Ectodermal cell (in vitro differentiated cells): ENCODE data around the gene TUBB4B. TPM values are rescaled to one million over a fixed set of nuclear protein-coding genes. Genes with fewer than 3 reads are reported as not detected.

Source experiments
- H3K27ac ChIP-seq: 2 replicates; pipeline ENCODE4 v1.7.0; 2013; ENCODE audit warnings: mild to moderate bottlenecking, low read depth, low read length; ENCODE audit not compliant: insufficient read depth, poor library complexity, severe bottlenecking
- H3K27me3 ChIP-seq: 2 replicates; pipeline ENCODE4 v1.7.0; 2013; ENCODE audit warnings: mild to moderate bottlenecking, low read length; ENCODE audit not compliant: insufficient read depth, control insufficient read depth, poor library complexity, severe bottlenecking
- H3K36me3 ChIP-seq: one replicate; pipeline ENCODE4 v1.7.0; 2013; ENCODE audit warnings: low read length; ENCODE audit not compliant: control insufficient read depth, insufficient read depth
- H3K4me1 ChIP-seq: one replicate; pipeline ENCODE4 v1.7.0; 2013; ENCODE audit warnings: low read length; ENCODE audit not compliant: control insufficient read depth, insufficient read depth
- H3K4me3 ChIP-seq: 2 replicates; pipeline ENCODE4 v1.7.0; 2013; ENCODE audit warnings: low read depth, low read length, control low read depth; ENCODE audit not compliant: insufficient read depth
- H3K9me3 ChIP-seq: 2 replicates; pipeline ENCODE4 v1.7.0; 2013; ENCODE audit warnings: mild to moderate bottlenecking, low read length, moderate library complexity; ENCODE audit not compliant: control insufficient read depth
- WGBS, 2 experiments: methylation state at CpG; one replicate each; pipeline ENCODE4 v1.1.7; 2013; ENCODE audit warnings: missing lambda C conversion rate in 2 of 2; 5-methylcytosine and 5-hydroxymethylcytosine counted together
- polyA plus RNA-seq, 4 experiments: library from polyadenylated mRNA; stranded (reverse); fragments of 50-300 nt; gene quantifications; one replicate each; pipeline ENCODE4 v1.2.3, GENCODE V29; 2013

TUBB4B gene
- 375 TPM for polyA plus RNA-seq (2013, experiment 1 of 4)
- 339 TPM for polyA plus RNA-seq (2013, experiment 2 of 4)
- polyA plus RNA-seq (2013, experiment 3 of 4) = 283 TPM
- polyA plus RNA-seq (2013, experiment 4 of 4) = 290 TPM

DNA sequence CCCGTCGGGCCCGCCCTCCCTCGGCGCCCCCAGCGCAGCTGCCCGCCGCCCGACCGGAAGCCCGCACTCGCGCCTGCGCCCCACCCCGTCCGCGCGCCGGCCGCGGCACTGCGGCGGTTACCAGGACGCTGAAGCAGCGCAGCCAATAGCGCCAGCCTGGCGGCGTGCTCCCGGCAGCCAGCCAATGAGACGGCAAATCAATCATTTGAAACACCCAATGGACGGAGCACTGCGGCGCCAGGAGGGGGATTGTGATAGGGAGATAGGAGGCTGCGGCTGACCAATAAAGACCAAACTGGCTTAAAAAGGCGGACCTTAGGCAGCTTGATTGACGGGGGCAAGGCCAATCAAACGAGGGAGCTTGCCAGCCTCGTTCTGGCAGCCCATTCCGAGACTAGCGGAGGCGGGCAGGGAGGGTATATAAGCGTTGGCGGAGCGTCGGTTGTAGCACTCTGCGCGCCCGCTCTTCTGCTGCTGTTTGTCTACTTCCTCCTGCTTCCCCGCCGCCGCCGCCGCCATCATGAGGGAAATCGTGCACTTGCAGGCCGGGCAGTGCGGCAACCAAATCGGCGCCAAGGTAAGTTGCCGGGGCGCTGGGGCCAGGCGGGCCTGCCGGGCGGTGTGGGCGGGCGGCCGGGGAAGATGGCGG is at the start of gene TUBB4B:
TUBB4B (plus strand) TSS at position 447 of the 649 bp plus-strand sequence; CDS start at position 521, 74 bp downstream.
- Histone ChIP-seq H3K27ac (peak within 1 kb of the TSS; percentile 91), H3K4me3 (peak within 1 kb of the TSS; percentile 81), H3K27me3 (no peaks in the 10 kb centered on the region), H3K36me3 (peaks cover 7% of the 10 kb centered on the region), H3K4me1 (peaks cover 50% of the 10 kb centered on the region), H3K9me3 (no peaks in the 10 kb centered on the region)
- WGBS, 2 experiments = 0 to 1% methylated on average over 67 of the region's 67 CpGs

GRCh38 chr9:137191691-137192447 is 49.2 kb upstream of the TUBB4B start:
- WGBS, 2 experiments = 94% methylated on average over 22 of the region's 22 CpGs
- Histone ChIP-seq H3K9me3 (no peaks in the 10 kb centered on the region), H3K36me3 (no peaks in the 10 kb centered on the region), H3K4me1 (peaks cover 18% of the 10 kb centered on the region), H3K4me3 (no peak overlapping the region), H3K27ac (no peak overlapping the region), H3K27me3 (no peaks in the 10 kb centered on the region)

DNA sequence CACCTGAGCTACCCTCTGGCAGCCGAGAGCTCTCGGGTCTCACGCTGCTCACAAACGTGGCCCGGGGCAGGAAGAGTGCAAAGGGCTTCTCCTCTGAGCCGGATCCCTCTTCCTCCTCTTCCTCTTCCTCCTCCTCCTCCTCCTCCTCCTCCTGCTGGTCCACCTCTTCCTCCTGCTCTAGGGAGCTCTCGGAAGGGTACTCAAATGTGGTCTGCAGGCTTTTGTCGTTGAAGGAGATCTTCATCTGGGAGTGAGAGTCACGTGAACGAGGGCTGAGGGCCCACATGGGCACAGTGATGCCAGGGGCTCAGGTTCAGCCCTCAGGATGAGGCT is 48.7 kb upstream of the TUBB4B start:
- Histone ChIP-seq H3K27ac (no peak overlapping the region), H3K9me3 (no peaks in the 10 kb centered on the region), H3K4me3 (no peak overlapping the region), H3K4me1 (peaks cover 13% of the 10 kb centered on the region), H3K27me3 (no peaks in the 10 kb centered on the region), H3K36me3 (no peaks in the 10 kb centered on the region)
- 93% methylated on average over 10 of the region's 10 CpGs for WGBS, 2 experiments

GRCh38 chr9:137192859-137193258 is 48.2 kb upstream of the TUBB4B start:
- no peaks in the 10 kb centered on the region for H3K36me3 ChIP-seq
- H3K4me1 ChIP-seq = peaks cover 13% of the 10 kb centered on the region
- no peak overlapping the region for H3K27ac ChIP-seq
- WGBS, 2 experiments = 83 to 86% methylated on average over 2 of the region's 2 CpGs
- H3K27me3 ChIP-seq = no peaks in the 10 kb centered on the region
- no peak overlapping the region for H3K4me3 ChIP-seq
- H3K9me3 ChIP-seq = no peaks in the 10 kb centered on the region

- Histone ChIP-seq H3K4me1 (peaks cover 16% of the 10 kb centered on the region), H3K9me3 (no peaks in the 10 kb centered on the region), H3K4me3 (no peak overlapping the region), H3K27me3 (no peaks in the 10 kb centered on the region), H3K36me3 (no peaks in the 10 kb centered on the region), H3K27ac (no peak overlapping the region)
- WGBS, 2 experiments = 90 to 91% methylated on average over 14 of the region's 14 CpGs
These were observed 47.3 kb upstream of the TUBB4B start for GRCh38 chr9:137193771-137194170.

DNA sequence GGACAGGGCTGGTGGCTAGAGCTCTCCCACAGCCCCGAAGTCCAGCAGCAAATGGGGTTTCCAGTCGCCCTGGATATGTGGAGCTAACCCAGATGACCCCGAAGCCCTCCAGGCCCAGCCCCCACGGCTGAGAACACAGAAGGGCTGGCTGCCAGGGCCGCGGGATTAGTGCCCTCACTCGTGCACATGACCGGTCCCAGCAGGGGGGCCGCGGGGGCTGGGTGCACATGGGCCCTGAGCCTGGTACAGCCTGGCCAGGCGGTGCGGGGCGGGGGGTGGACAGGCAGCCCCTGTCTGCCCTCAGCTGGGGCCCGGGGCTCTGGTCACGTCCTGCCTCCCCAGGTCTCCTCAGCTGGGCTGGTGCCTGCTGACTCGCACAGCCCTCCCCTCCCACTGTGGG is 46.7 kb upstream of the TUBB4B start:
- Histone ChIP-seq H3K36me3 (no peaks in the 10 kb centered on the region), H3K4me3 (no peak overlapping the region), H3K4me1 (peaks cover 21% of the 10 kb centered on the region), H3K9me3 (no peaks in the 10 kb centered on the region), H3K27ac (no peak overlapping the region), H3K27me3 (peaks cover 6% of the 10 kb centered on the region)
- WGBS, 2 experiments = 82 to 84% methylated on average over 16 of the region's 16 CpGs

DNA sequence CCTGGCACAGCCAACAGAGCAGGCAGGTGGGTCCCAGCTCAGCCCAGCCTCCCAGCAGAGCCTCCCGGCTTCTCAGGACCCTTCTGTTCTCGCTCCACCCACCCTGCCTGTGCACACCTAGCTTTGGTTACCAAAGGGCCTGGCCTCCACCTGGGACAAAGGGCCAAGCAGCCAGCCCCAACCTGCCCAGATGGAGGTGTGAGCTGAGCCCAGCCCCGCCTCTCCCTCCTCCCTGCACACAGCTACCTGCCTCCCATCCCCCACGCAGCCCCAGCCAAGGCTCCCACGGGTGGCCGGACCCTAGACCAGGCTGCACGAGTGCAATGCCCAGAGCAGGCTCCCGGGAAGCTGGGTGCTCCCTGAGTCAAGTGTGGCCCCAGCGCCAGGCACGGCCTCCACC is 46.2 kb upstream of the TUBB4B start:
- Histone ChIP-seq H3K36me3 (no peaks in the 10 kb centered on the region), H3K4me3 (no peak overlapping the region), H3K4me1 (peaks cover 17% of the 10 kb centered on the region), H3K9me3 (no peaks in the 10 kb centered on the region), H3K27ac (no peak overlapping the region), H3K27me3 (peaks cover 11% of the 10 kb centered on the region)
- 87 to 89% methylated on average over 10 of the region's 10 CpGs for WGBS, 2 experiments

DNA sequence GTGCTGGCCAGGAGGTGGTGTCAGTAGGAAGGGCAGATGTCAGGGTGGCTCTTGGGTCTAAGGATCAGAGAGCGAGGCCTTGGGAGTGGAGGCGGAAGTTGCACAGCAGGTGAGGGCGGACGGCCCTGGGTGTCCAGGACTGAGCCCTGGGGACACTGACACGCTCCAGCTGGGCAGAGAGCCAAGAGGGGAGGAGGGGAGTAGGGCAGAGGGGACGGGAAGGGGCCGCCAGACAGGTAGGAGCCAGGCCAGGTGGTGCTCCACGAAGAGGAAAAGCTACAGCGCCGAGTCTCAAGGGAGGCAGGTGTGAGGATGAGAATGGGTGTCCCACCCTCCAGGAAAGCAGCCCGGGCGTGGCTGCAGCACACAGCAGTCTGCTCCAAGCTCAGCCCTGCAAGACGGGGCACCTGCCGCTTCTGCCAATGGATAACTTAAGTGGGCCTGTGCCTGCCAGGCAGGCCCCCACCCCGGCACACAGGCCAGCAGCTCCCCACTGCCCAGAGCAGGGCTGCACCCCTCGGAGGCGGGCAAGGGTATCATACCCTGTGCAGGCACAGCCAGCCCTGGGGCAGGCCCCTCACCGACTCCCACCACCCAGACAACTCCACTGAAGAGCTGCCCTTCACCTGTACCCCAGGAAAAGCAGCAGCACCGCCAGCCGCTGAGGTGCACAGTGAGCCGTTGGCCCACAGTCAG is 45.4 kb upstream of the TUBB4B start:
- Histone ChIP-seq H3K27ac (no peak overlapping the region), H3K9me3 (no peaks in the 10 kb centered on the region), H3K4me3 (no peak overlapping the region), H3K27me3 (peaks cover 12% of the 10 kb centered on the region), H3K4me1 (peaks cover 17% of the 10 kb centered on the region), H3K36me3 (no peaks in the 10 kb centered on the region)
- WGBS, 2 experiments = 94% methylated on average over 21 of the region's 21 CpGs

DNA sequence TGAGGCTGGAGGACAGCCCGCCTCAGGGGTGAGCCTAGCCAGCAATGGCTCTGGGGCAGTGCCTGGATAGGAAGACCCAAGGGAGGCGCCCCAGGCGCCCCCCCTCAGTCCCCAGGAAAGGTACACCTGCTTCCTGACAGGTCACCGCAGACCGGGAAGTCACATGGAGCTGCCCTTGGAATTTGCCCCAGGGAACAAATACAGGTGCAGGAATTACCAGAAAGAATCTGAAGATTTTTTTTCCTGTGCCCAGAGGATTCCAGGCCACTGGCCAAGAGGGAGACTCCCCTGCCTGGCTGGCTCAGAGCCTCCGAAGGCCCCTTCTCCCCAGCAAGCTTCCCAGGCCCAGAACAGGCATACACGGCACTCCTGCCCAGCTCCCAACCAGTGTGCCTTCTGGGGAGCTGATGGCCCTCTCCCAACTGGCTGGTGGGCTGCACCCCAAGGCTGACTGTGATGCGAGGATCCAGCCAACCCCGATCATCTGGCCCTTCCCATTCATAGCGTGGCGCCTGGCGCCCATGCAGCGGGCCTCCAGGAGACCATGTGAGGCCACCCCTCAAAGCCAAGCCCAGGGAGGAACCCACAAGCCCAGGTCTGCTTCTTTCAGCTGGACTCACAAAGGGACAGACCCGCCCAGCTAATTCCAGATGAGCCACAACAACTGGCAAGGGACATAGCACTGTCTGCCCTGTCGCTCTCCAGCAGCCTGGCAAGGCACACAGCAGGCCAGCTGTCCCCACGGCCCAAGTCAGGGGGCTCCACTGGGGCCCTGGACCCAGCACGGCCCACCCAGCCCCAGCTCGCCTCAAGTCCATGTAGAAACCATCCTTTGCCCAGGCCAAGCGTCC is 42.8 kb upstream of the TUBB4B start:
- no peak overlapping the region for H3K4me3 ChIP-seq
- H3K27ac ChIP-seq = no peak overlapping the region
- H3K36me3 ChIP-seq = no peaks in the 10 kb centered on the region
- H3K9me3 ChIP-seq = no peaks in the 10 kb centered on the region
- 89 to 90% methylated on average over 19 of the region's 19 CpGs for WGBS, 2 experiments
- H3K27me3 ChIP-seq = peaks cover 12% of the 10 kb centered on the region
- H3K4me1 ChIP-seq = peaks cover 25% of the 10 kb centered on the region
